HepG2 (cell line): ENCODE data around the gene MTHFD1. TPM values are rescaled to one million over a fixed set of nuclear protein-coding genes. Genes with fewer than 3 reads are reported as not detected.

Experiments
- ASH2L ChIP-seq: fragments of 300-600, 200-600 bp; sonication (generic); IDR thresholded peaks from 2 replicates; pipeline ENCODE4 v1.7.0; 2017; ENCODE audit warnings: low read depth, mild to moderate bottlenecking, moderate library complexity, mixed read lengths, low read length; ENCODE audit not compliant: insufficient read length
- DNMT3B ChIP-seq: conservative IDR thresholded peaks from 2 replicates; pipeline ENCODE4 v1.6.1; 2016; ENCODE audit warnings: missing biosample characterization, control low read depth
- EED ChIP-seq: sonication (generic); formaldehyde crosslinking; IDR thresholded peaks from 2 replicates; pipeline ENCODE4 v1.5.0; 2020; ENCODE audit warnings: mild to moderate bottlenecking, missing genetic modification reagents
- FOXP1 ChIP-seq, 2 experiments: fragments of 450-650 bp in 1 of 2; IDR thresholded peaks; 2 replicates each; pipeline ENCODE4 v1.6.1; 2017 to 2018; ENCODE audit warnings: antibody characterized with exemption in 1 of 2
- GPBP1L1 ChIP-seq: sonication (generic); formaldehyde crosslinking; IDR thresholded peaks from 2 replicates; pipeline ENCODE4 v1.5.0; 2020; ENCODE audit warnings: mild to moderate bottlenecking, missing genetic modification reagents
- GZF1 ChIP-seq: sonication (generic); formaldehyde crosslinking; IDR thresholded peaks from 2 replicates; pipeline ENCODE4 v1.5.1; 2020; ENCODE audit warnings: mild to moderate bottlenecking, missing genetic modification reagents
- HIVEP1 ChIP-seq: sonication (generic); formaldehyde crosslinking; IDR thresholded peaks from 2 replicates; pipeline ENCODE4 v1.4.0; 2020; ENCODE audit warnings: mild to moderate bottlenecking, missing genetic modification reagents
- NFE2L1 ChIP-seq: sonication (generic); formaldehyde crosslinking; IDR thresholded peaks from 2 replicates; pipeline ENCODE4 v1.4.0; 2020; ENCODE audit warnings: missing genetic modification reagents, mild to moderate bottlenecking, borderline replicate concordance
- NRL ChIP-seq: sonication (generic); formaldehyde crosslinking; IDR thresholded peaks from 2 replicates; pipeline ENCODE4 v1.5.0; 2020; ENCODE audit warnings: missing genetic modification reagents, mild to moderate bottlenecking, moderate library complexity, borderline replicate concordance
- RAD51 ChIP-seq: fragments of 450-650 bp; IDR thresholded peaks from 2 replicates; pipeline ENCODE4 v1.6.1; 2016; ENCODE audit warnings: borderline replicate concordance
- RFX1 ChIP-seq: fragments of 450-650 bp; IDR thresholded peaks from 2 replicates; pipeline ENCODE4 v1.6.1; 2017
- RFX3 ChIP-seq: IDR thresholded peaks from 2 replicates; pipeline ENCODE4 v1.6.1; 2016; ENCODE audit warnings: missing biosample characterization, missing genetic modification reagents
- RFXANK ChIP-seq: IDR thresholded peaks from 2 replicates; pipeline ENCODE4 v1.6.1; 2016
- RFXAP ChIP-seq: sonication (generic); formaldehyde crosslinking; IDR thresholded peaks from 2 replicates; pipeline ENCODE4 v1.4.0; 2020; ENCODE audit warnings: missing genetic modification reagents, borderline replicate concordance
- SKI ChIP-seq: fragments of 450-650 bp; IDR thresholded peaks from one replicate; pipeline ENCODE4 v1.6.1; 2018; ENCODE audit warnings: mild to moderate bottlenecking; ENCODE audit not compliant: partially characterized antibody
- TBP ChIP-seq: sonication (generic); formaldehyde crosslinking; IDR thresholded peaks from 2 replicates; pipeline ENCODE4 v1.5.0; 2020; ENCODE audit warnings: missing genetic modification reagents
- TCF7 ChIP-seq: sonication (generic); IDR thresholded peaks from 2 replicates; pipeline ENCODE4 v1.6.1; 2016; ENCODE audit warnings: antibody characterized with exemption, low read depth
- ZNF101 ChIP-seq: sonication (generic); formaldehyde crosslinking; IDR thresholded peaks from 2 replicates; pipeline ENCODE4 v1.4.0; 2020; ENCODE audit warnings: mild to moderate bottlenecking, low read depth, missing genetic modification reagents, borderline replicate concordance
- ZNF138 ChIP-seq: sonication (generic); formaldehyde crosslinking; IDR thresholded peaks from 2 replicates; pipeline ENCODE4 v1.5.0; 2020; ENCODE audit warnings: mild to moderate bottlenecking, low read depth, missing genetic modification reagents
- ZNF343 ChIP-seq: sonication (generic); formaldehyde crosslinking; IDR thresholded peaks from 2 replicates; pipeline ENCODE4 v1.4.0; 2020; ENCODE audit warnings: mild to moderate bottlenecking, missing genetic modification reagents
- ZNF543 ChIP-seq: sonication (generic); formaldehyde crosslinking; IDR thresholded peaks from 2 replicates; pipeline ENCODE4 v1.4.0; 2020; ENCODE audit warnings: mild to moderate bottlenecking, missing genetic modification reagents
- ZNF562 ChIP-seq: sonication (generic); formaldehyde crosslinking; IDR thresholded peaks from 2 replicates; pipeline ENCODE4 v1.8.0; 2022; ENCODE audit warnings: missing genetic modification reagents, borderline replicate concordance
- ZSCAN21 ChIP-seq: sonication (generic); formaldehyde crosslinking; IDR thresholded peaks from 2 replicates; pipeline ENCODE4 v1.8.0; 2022; ENCODE audit warnings: mild to moderate bottlenecking, missing genetic modification reagents, moderate library complexity, borderline replicate concordance
- polyA plus RNA-seq, 8 experiments: library from polyadenylated mRNA; depleted of rRNA in 3 of 8; stranded (reverse) in 7 of 8; unstranded in 1 of 8; fragments of >200 nt; fragmentation: Illumina TruSeq in 4 of 8; extraction: Trizol in 4 of 8; gene quantifications; 2 replicates each; pipeline versions ENCODE4 v1.2.1 to v1.2.3, GENCODE V29; 2011 to 2016; ENCODE audit warnings: low read depth in 4 of 8, missing spikeins in 1 of 8, mixed read lengths in 1 of 8; ENCODE audit not compliant: insufficient read depth in 1 of 8
- total RNA-seq, 5 experiments: library from RNA; depleted of rRNA; stranded (reverse); fragments of >200 nt; fragmentation: Illumina TruSeq; extraction: Trizol; gene quantifications; 2 replicates each; pipeline ENCODE4 v1.2.3, GENCODE V29; 2016; ENCODE audit warnings: low read depth in 1 of 5
- TF ChIP-seq, protein P1 (sequence below): IDR thresholded peaks from 2 replicates; pipeline ENCODE4 v1.6.1; 2016; ENCODE audit warnings: low read depth
- TF ChIP-seq, protein P2 (sequence below): sonication (generic); formaldehyde crosslinking; IDR thresholded peaks from 2 replicates; pipeline ENCODE4 v1.5.1; 2020; ENCODE audit warnings: missing genetic modification reagents, mild to moderate bottlenecking, borderline replicate concordance
- TF ChIP-seq, protein P3 (sequence below): sonication (generic); formaldehyde crosslinking; IDR thresholded peaks from 2 replicates; pipeline ENCODE4 v1.4.0; 2020; ENCODE audit warnings: missing genetic modification reagents

Gene MTHFD1
- total and polyA plus RNA-seq, 2 of the 13 experiments (the other 11 are each of a cell fraction or from before 2014, with no cell fraction given): 31.0 to 106 TPM

- TF ChIP-seq, protein P1, sequence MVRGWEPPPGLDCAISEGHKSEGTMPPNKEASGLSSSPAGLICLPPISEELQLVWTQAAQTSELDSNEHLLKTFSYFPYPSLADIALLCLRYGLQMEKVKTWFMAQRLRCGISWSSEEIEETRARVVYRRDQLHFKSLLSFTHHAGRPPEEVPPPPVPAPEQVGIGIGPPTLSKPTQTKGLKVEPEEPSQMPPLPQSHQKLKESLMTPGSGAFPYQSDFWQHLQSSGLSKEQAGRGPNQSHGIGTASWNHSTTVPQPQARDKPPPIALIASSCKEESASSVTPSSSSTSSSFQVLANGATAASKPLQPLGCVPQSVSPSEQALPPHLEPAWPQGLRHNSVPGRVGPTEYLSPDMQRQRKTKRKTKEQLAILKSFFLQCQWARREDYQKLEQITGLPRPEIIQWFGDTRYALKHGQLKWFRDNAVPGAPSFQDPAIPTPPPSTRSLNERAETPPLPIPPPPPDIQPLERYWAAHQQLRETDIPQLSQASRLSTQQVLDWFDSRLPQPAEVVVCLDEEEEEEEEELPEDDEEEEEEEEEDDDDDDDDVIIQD (CRISPR knock-in tag): no peak
- TF ChIP-seq HIVEP1 (CRISPR knock-in tag): peak; percentile 87
- TF ChIP-seq ZNF138: 0 out of 2 replicates have a peak, but pooled peaks have one; percentile 61
- TF ChIP-seq TCF7: no peak
- no peak for TF ChIP-seq RAD51
- TF ChIP-seq RFXANK (CRISPR knock-in tag): no peak
- TF ChIP-seq EED (CRISPR knock-in tag): peak; percentile 19; the same call in 1 of the 2 replicates
- no peak for TF ChIP-seq GPBP1L1 (CRISPR knock-in tag)
- TF ChIP-seq ZNF543: peak; percentile 57; the same call in 1 of the 2 replicates
- no peak for TF ChIP-seq RFX1
- peak; percentile 94 for TF ChIP-seq ZSCAN21 (CRISPR knock-in tag)
- TF ChIP-seq GZF1 (CRISPR knock-in tag): peak; percentile 86
- TF ChIP-seq, protein P2, sequence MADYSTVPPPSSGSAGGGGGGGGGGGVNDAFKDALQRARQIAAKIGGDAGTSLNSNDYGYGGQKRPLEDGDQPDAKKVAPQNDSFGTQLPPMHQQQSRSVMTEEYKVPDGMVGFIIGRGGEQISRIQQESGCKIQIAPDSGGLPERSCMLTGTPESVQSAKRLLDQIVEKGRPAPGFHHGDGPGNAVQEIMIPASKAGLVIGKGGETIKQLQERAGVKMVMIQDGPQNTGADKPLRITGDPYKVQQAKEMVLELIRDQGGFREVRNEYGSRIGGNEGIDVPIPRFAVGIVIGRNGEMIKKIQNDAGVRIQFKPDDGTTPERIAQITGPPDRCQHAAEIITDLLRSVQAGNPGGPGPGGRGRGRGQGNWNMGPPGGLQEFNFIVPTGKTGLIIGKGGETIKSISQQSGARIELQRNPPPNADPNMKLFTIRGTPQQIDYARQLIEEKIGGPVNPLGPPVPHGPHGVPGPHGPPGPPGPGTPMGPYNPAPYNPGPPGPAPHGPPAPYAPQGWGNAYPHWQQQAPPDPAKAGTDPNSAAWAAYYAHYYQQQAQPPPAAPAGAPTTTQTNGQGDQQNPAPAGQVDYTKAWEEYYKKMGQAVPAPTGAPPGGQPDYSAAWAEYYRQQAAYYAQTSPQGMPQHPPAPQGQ (CRISPR knock-in tag): no peak
- TF ChIP-seq ZNF101 (CRISPR knock-in tag): no peak
- no peak for TF ChIP-seq FOXP1 (IDR thresholded peaks at IDR 0.05)
- TF ChIP-seq FOXP1 (CRISPR knock-in tag; IDR thresholded peaks at IDR 0.05): no peak
- no peak for TF ChIP-seq RFX3 (CRISPR knock-in tag)
- TF ChIP-seq DNMT3B (CRISPR knock-in tag): no peak; the same call in 1 of the 2 replicates
- TF ChIP-seq ZNF343: no peak; the same call in 1 of the 2 replicates
- peak; percentile 35; the same call in 1 of the 2 replicates for TF ChIP-seq ZNF562 (CRISPR knock-in tag)
- TF ChIP-seq, protein P3, sequence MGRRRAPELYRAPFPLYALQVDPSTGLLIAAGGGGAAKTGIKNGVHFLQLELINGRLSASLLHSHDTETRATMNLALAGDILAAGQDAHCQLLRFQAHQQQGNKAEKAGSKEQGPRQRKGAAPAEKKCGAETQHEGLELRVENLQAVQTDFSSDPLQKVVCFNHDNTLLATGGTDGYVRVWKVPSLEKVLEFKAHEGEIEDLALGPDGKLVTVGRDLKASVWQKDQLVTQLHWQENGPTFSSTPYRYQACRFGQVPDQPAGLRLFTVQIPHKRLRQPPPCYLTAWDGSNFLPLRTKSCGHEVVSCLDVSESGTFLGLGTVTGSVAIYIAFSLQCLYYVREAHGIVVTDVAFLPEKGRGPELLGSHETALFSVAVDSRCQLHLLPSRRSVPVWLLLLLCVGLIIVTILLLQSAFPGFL (CRISPR knock-in tag): no peak
- no peak; the same call in 1 of the 2 replicates for TF ChIP-seq NFE2L1
- TF ChIP-seq RFXAP (CRISPR knock-in tag): 0 out of 2 replicates have a peak, but pooled peaks have one; percentile 22
- TF ChIP-seq NRL (CRISPR knock-in tag): peak; percentile 95
- TF ChIP-seq TBP (CRISPR knock-in tag): no peak
- no peak for TF ChIP-seq SKI
- no peak for TF ChIP-seq ASH2L
Observed at GRCh38 chr14:64387782-64388532, at the start of gene MTHFD1 (continued).
